ENCODE results near the gene TMTC4. TPM values are rescaled to one million over a fixed set of nuclear protein-coding genes. Genes with fewer than 3 reads are reported as not detected.

Gene TMTC4
- total RNA-seq, 1 experiment from 2014 or later = 45.4 TPM

DNA sequence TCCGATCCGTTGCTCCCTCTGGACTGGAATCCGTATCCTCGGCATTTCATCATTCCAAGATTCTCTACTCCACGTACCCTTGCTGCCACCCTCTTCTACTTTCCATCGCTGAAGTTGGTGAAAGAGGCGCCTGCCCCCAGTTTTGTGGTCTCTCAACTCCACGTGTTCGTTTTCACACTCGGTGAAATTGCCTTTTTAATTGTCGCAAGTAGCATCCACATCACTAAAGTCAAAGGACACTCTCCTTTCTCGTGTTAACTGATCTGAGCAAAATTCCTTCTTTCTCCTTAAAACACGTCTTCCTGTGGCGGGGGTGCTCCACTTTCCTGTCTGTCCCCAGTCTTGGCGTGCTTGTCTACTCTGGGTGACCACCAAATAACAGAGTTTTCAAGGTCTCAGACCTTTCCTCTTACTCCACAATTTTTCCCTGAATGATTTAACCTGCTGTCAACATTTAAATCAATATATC lies 1.1 kb upstream of the TMTC4 start:
- Mint-ChIP-seq H3K27me3 (ENCODE audit: insufficient read depth, unreplicated experiment) (no peaks in the 10 kb centered on the region), H3K36me3 (ENCODE audit: insufficient read depth, unreplicated experiment) (peaks cover 18% of the 10 kb centered on the region), H3K4me1 (ENCODE audit: low read depth, unreplicated experiment) (peaks cover 17% of the 10 kb centered on the region), H3K9me3 (ENCODE audit: unreplicated experiment) (no peaks in the 10 kb centered on the region), H3K4me3 (ENCODE audit: unreplicated experiment) (peak overlapping the region; percentile 96), H3K27ac (ENCODE audit: unreplicated experiment) (peak overlapping the region; percentile 15)
- BruUV-seq (replicated peaks) = no TSS peak
- Histone ChIP-seq H3K4me3 (ENCODE audit: low read depth, low read length) (peak overlapping the region; percentile 73), H3K4me1 (peaks cover 15% of the 10 kb centered on the region), H3K36me3 (ENCODE audit: control insufficient read depth, insufficient read depth, low read length) (0 out of 2 replicates have a peak, but pooled peaks cover 1% of the 10 kb centered on the region), H3K27me3 (replicated peaks; ENCODE audit: control insufficient read depth, insufficient read depth, low read length) (no peaks in the 10 kb centered on the region), H3K9me3 (no peaks in the 10 kb centered on the region)
- intact Hi-C loops (cut with micrococcal nuclease; ENCODE audit: unreplicated experiment) = loop anchor here (2.0 kb wide), 2 partner anchors 47 to 59 kb away; no protein-coding TSS in a partner anchor
- ChIA-PET POLR2A (no interaction called here), CTCF (no interaction called here)
- TF ChIP-seq, protein P1, sequence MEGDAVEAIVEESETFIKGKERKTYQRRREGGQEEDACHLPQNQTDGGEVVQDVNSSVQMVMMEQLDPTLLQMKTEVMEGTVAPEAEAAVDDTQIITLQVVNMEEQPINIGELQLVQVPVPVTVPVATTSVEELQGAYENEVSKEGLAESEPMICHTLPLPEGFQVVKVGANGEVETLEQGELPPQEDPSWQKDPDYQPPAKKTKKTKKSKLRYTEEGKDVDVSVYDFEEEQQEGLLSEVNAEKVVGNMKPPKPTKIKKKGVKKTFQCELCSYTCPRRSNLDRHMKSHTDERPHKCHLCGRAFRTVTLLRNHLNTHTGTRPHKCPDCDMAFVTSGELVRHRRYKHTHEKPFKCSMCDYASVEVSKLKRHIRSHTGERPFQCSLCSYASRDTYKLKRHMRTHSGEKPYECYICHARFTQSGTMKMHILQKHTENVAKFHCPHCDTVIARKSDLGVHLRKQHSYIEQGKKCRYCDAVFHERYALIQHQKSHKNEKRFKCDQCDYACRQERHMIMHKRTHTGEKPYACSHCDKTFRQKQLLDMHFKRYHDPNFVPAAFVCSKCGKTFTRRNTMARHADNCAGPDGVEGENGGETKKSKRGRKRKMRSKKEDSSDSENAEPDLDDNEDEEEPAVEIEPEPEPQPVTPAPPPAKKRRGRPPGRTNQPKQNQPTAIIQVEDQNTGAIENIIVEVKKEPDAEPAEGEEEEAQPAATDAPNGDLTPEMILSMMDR (IDR thresholded peaks at IDR 0.05; ENCODE audit: insufficient read depth in 1 of 2, low read depth in 1 of 2, low read length in 1 of 2, severe bottlenecking in 1 of 2, unreplicated experiment in 1 of 2) = no peak
- no peak for DNase-seq

DNA sequence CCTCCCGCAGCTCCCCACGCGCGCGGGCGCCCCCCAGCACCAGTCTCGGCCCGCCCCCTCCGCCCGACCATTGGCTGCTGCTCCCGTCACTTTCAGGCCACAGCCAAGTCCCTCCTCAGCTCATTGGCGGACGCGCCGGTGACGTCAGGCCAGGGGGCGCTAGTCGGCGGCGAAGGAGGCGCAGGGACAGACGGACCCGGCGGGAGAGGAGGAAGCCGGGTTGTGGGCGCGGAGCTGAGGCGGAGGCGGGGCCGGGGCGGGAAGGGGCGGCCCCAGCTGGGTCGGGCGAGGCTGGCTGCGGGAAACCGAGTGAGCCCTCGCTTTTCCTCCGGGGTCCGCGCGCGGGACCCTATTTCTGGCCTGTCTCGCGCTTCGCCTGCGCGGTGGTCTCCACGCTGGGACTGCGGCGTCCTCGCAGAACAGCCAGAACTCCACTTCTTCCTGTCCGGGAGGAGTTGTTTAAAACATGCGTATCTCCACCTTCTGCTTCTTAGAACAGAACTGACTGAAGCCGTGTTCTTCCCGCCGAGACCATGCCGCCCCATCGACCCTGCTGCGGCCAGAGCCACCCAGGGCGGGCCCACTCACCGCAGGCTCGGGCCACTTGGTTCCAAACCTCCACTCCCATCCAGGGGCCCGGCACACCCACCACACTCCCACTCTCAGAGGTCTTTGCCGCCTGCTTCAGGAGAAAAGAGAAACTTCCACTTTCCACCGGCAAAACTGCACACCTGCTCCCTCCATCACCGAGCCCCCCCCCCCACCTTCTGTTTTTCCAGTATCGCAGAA lies 471 bp upstream of the TMTC4 start:
- peaks cover 15% of the 10 kb centered on the region for H3K4me1 ChIP-seq
- no peaks in the 10 kb centered on the region for H3K9me3 ChIP-seq
- no TSS peak for BruUV-seq (replicated peaks)
- Mint-ChIP-seq H3K27ac (ENCODE audit: unreplicated experiment) (peak overlapping the region; percentile 15), H3K9me3 (ENCODE audit: unreplicated experiment) (no peaks in the 10 kb centered on the region), H3K4me1 (ENCODE audit: low read depth, unreplicated experiment) (peaks cover 17% of the 10 kb centered on the region), H3K4me3 (ENCODE audit: unreplicated experiment) (peak overlapping the region; percentile 96), H3K36me3 (ENCODE audit: insufficient read depth, unreplicated experiment) (peaks cover 20% of the 10 kb centered on the region), H3K27me3 (ENCODE audit: insufficient read depth, unreplicated experiment) (no peaks in the 10 kb centered on the region)
- peak; percentile 100 for DNase-seq
- TF ChIP-seq, protein P1 (IDR thresholded peaks at IDR 0.05; ENCODE audit: insufficient read depth in 1 of 2, low read depth in 1 of 2, low read length in 1 of 2, severe bottlenecking in 1 of 2, unreplicated experiment in 1 of 2) = peak; percentile 42 to 59
- intact Hi-C loops (cut with micrococcal nuclease; ENCODE audit: unreplicated experiment) = loop anchor here (2.0 kb wide), 2 partner anchors 48 to 60 kb away; no protein-coding TSS in a partner anchor
- no peaks in the 10 kb centered on the region for H3K27me3 ChIP-seq (replicated peaks; ENCODE audit: control insufficient read depth, insufficient read depth, low read length)
- CTCF ChIA-PET = interaction anchor here (0.6 to 1.6 kb wide), 6 partner anchors 13 to 153 kb away, joined by 3 to 5 read pairs (median 3); no protein-coding TSS in a partner anchor
- peaks cover 2% of the 10 kb centered on the region; the same call in 1 of the 2 replicates for H3K36me3 ChIP-seq (ENCODE audit: control insufficient read depth, insufficient read depth, low read length)
- POLR2A ChIA-PET = interaction anchor here (1.0 to 1.6 kb wide), 2 partner anchors 59 to 122 kb away, joined by 3 to 9 read pairs; no protein-coding TSS in a partner anchor
- peak overlapping the region; percentile 73 for H3K4me3 ChIP-seq (ENCODE audit: low read depth, low read length)

DNA sequence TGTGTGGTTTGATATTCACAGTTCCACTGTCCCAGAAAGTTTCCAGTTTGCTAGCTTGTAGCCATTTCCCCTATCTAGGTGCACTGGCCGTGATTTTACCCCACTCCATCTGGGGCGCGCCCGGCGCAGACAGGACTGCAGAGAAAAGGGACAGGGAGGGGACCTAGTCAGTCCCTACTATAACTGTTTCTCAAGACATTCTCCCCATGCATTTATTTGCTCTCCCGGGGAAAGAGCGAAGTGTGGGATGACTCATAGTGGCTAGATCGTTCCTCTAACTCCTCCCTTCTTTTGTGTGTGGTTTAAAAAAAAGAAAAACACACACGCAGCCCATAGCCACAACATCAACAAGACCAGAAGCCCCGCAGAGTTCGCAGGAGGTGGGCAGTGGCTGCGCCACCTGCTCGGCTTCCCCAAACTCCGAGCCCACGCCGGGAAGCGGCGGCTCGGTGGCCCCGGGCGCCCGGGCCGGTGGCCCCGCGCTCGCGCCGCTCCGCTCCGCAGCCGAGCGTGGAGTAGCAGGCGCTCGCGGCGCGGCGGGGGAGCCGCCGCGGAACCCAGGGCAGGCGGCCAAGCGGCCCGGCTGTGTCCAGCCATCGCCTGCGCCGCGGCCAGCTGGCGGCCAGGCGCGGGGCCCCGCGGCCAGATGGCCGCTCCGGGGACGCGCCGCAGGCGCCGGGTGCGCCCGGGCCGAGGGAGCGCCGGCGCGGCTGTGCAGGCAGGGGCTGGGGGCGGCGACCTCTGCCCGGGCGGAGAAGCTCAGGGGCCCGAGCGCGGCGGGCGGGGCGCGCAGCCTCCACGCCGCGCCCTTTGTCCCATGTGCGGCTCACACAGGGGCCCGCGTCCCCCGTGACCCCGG lies 653 bp downstream of the TMTC4 start:
- H3K9me3 ChIP-seq = no peaks in the 10 kb centered on the region
- Mint-ChIP-seq H3K4me3 (ENCODE audit: unreplicated experiment) (peak overlapping the region; percentile 96), H3K27ac (ENCODE audit: unreplicated experiment) (peak overlapping the region; percentile 88), H3K9me3 (ENCODE audit: unreplicated experiment) (no peaks in the 10 kb centered on the region), H3K4me1 (ENCODE audit: low read depth, unreplicated experiment) (peaks cover 17% of the 10 kb centered on the region), H3K36me3 (ENCODE audit: insufficient read depth, unreplicated experiment) (peaks cover 30% of the 10 kb centered on the region), H3K27me3 (ENCODE audit: insufficient read depth, unreplicated experiment) (no peaks in the 10 kb centered on the region)
- peak; percentile 64 to 77 for DNase-seq
- no peaks in the 10 kb centered on the region for H3K27me3 ChIP-seq (replicated peaks; ENCODE audit: control insufficient read depth, insufficient read depth, low read length)
- H3K4me1 ChIP-seq = peaks cover 15% of the 10 kb centered on the region
- no TSS peak for BruUV-seq (replicated peaks)
- TF ChIP-seq, protein P1 (IDR thresholded peaks at IDR 0.05; ENCODE audit: insufficient read depth in 1 of 2, low read depth in 1 of 2, low read length in 1 of 2, severe bottlenecking in 1 of 2, unreplicated experiment in 1 of 2) = no peak
- CTCF ChIA-PET = interaction anchor here (0.6 to 1.6 kb wide), 5 partner anchors 25 to 144 kb away, joined by 3 to 5 read pairs (median 3); no protein-coding TSS in a partner anchor
- POLR2A ChIA-PET = interaction anchor here (0.5 to 1.6 kb wide), 2 partner anchors 60 to 855 kb away, joined by 3 to 9 read pairs; no protein-coding TSS in a partner anchor
- H3K36me3 ChIP-seq (ENCODE audit: control insufficient read depth, insufficient read depth, low read length) = peaks cover 3% of the 10 kb centered on the region; the same call in 1 of the 2 replicates
- intact Hi-C loops (cut with micrococcal nuclease; ENCODE audit: unreplicated experiment) = loop anchor here (1.0 to 2.0 kb wide), 3 partner anchors 13 to 61 kb away; no protein-coding TSS in a partner anchor
- H3K4me3 ChIP-seq (ENCODE audit: low read depth, low read length) = peak overlapping the region; percentile 73

Data from Caco-2 (cell line).